GM12864 (cell line): ENCODE data around the gene EMX2.

Source experiments
- DNase-seq: peaks from one replicate; pipeline ENCODE4 v3.0.0-alpha.2; 2011; ENCODE audit warnings: low read depth
- H3K4me3 ChIP-seq: 2 replicates; pipeline ENCODE4 v1.5.1; 2011; ENCODE audit warnings: mild to moderate bottlenecking, low read depth, low read length, control low read depth
- TF ChIP-seq, protein P1 (sequence below): IDR thresholded peaks from 2 replicates; pipeline ENCODE4 v1.5.1; 2011; ENCODE audit warnings: low read depth, mild to moderate bottlenecking, moderate library complexity, low read length, control low read depth, inconsistent platforms; ENCODE audit errors: missing control alignments

Gene EMX2

DNA sequence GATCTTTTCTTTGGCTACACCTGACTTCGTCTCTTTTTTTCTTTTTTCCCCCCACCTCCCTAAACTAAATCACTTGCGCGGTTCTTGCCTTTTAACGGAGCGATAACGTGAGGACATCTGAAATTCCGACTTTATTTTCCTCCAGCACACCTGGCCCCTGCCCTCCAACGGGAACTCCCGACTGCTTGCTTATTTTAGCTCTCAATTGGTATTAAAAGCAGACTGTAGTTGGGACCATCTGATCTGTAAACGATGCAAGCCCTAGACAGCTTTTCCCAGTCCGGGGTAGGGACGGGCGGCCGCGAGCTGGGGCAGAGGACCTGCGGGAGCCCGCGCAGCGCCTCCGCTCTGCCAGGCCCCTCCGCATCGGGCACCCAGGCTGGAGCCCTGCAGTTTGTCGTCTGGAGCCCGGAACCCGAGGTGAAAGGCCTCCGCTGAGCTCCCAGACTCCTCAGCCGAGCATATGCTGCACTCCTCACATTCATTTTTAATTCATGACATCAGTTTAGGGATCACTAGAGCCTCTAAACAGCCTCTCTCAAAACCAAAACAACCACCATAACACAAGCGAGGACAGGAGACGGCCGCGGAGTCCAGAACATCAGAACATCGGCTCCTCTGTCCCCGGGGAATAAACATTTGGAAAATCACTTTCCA, 10.0 kb upstream of the EMX2 start:
- no peak overlapping the region for H3K4me3 ChIP-seq
- TF ChIP-seq, protein P1, sequence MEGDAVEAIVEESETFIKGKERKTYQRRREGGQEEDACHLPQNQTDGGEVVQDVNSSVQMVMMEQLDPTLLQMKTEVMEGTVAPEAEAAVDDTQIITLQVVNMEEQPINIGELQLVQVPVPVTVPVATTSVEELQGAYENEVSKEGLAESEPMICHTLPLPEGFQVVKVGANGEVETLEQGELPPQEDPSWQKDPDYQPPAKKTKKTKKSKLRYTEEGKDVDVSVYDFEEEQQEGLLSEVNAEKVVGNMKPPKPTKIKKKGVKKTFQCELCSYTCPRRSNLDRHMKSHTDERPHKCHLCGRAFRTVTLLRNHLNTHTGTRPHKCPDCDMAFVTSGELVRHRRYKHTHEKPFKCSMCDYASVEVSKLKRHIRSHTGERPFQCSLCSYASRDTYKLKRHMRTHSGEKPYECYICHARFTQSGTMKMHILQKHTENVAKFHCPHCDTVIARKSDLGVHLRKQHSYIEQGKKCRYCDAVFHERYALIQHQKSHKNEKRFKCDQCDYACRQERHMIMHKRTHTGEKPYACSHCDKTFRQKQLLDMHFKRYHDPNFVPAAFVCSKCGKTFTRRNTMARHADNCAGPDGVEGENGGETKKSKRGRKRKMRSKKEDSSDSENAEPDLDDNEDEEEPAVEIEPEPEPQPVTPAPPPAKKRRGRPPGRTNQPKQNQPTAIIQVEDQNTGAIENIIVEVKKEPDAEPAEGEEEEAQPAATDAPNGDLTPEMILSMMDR: no peak
- DNase-seq: no peak

DNA sequence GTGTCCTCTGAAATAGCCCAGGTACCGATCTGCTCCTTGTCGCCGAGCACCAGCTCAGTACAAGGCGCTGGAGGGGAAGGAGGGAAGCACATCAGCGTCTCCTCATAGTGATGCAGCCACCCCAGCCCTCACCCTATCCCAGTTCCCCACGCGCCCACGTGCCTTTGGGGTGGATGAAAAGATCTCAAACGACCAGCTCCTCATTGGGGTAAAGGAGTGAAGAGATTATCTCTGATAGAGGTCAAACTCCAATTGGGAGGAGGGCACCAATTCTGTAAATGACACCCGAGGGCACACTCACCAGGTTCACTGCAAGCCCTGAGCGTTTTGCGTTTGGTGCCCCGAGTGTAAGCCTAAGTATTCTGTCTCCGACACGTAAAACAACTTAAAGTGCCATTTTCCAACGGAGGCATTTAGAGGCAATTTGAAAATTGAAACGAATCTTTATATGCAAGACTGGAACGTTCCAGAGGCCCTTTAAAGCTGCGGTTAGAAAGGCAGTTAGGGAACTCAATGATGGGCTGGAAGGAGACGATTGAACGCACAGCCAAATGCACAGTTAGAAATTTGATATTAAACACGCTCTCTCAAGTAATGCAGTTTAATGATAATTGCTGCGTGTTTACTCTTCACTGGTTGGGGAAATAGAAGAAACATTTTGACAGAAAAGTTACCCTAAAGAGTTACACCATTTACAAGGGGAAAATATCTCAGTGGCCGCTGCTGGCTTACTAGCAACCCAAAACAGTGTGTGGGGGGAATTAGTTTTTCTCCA, 8.9 kb upstream of the EMX2 start:
- DNase-seq: no peak
- no peak overlapping the region for H3K4me3 ChIP-seq
- TF ChIP-seq, protein P1: no peak

DNA sequence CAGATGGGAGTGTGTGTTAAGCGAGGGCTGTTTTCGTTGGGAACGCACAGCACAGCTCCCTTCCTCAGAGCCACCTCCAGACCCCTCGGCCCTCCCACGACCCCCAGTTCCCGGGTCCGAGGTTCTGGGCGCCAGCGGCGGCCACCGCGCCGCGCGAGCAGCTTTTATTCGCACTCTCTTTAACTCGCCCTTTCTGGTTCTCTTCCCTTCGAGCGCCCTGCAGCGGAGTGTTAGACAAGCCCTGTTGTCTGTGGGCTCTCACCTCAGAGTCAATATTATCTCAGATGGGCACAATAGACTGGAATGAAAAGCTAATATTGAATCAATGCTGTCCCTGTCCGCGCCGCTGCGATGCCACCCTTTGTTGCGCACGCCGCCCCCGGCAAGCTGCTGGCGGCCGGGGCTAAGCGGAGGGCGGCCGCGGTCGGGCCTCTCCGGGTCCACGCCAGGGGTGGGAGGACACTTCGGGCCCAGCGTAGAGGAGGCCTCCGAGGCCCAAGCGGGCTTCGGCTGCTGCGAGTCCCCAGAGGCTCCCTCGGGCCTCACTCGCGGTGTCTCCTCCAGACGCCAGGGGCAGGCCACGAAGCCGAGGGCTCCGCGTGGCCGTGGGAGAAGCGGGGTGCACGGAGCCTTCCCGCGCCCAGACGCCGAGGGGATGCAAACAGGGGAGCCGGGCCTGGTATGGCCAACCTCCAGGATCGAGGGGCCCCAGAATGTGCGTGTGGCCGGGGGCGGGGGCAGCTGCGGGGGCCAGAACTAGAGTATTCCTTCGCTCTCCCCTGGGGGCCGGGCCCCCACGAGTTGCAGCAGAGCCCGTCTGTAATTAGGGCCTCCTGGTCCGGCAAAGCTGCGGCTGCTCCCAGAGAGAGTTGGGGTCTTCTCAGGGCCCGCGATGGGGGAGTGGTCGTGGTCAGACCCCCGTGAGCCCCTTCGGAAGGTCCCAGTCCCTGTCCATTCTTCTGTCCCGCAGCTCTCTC, 7.9 kb upstream of the EMX2 start:
- no peak for DNase-seq
- H3K4me3 ChIP-seq: no peak overlapping the region
- TF ChIP-seq, protein P1: no peak

DNA sequence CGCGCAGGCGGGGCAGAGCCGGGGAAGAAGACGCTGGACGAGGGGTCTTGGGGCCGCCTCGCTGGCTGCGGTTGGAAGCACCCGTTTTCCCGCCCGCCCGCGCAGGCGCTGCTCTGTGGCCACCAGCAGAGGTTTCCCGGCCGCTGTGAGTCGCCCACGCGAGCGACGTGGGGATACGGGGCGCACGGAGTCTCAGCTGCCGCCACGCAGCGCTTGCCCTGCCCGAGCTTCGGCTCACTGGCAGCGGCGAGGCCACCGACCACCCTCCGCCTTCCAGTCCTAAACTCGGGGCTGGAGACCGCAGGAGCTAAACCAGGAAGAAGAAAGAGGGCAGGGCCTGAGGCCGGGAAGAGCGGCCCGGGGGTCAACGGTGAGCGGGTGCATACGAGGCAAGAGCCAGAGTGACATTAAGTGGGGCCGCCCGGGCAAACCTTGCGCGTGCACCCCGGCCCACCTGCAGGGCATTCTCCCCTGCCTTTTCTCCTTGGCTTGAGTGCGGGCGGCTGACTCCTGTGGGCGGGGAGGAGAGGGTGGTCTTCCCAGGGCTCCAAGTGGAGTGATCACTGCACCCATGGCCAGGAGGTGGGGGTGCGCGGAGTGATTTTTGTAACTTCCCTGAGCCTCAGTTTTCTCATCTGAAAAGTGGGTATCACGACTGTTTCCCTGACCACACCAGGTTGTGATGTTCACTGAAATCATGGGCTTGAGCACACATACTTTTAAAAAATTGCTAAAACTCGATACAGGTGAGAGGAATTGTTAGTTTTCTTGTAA, 7.1 kb upstream of the EMX2 start:
- no peak overlapping the region for H3K4me3 ChIP-seq
- DNase-seq: no peak
- TF ChIP-seq, protein P1: no peak

DNA sequence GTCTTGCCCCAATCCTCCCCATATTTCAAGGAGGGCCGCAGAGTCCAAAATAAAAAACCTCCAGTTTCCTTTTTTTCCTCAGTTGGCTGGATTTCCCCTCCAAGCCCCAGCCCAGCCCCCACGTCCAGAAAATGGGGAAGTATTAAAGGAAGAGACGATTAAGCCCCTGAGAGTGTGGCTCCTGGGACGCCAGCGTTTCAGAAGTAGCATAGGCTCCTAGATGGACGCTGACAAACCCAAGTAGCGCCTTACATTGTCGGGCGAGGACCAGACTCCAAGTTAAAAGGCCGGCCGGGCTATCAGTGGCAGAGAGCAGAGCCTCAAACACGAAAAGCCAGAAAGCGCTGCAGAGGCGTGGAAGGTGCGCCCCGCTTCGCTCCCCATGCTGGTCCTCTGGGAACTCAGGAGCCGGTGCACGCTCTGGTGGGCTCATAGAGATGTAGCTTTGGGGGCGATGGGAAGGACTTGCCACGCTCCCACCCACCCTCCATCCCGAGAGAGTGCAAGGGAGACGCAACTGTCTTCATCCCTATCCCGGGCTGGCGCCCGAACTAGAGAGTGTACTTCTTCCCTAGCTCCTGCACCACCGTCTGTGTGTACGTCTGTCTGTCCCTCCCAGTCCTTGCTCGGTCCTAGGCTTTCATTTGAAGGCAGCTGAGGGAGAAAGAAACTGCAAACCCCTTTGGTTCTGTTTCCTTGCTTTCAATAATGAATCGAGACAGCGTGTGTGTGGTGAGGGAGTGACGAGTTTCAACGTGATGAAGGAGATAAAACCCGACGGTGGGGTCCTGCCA, 6.3 kb upstream of the EMX2 start:
- DNase-seq: no peak
- TF ChIP-seq, protein P1: no peak
- H3K4me3 ChIP-seq: no peak overlapping the region
